HG03457 (cell line): ENCODE results near the gene CFAP299.
"Not testable (repeated sequence)": the region's sequence is repeated elsewhere in the genome, so short reads cannot be mapped to it uniquely, and the experiment has no call there.

Experiments used
- ATAC-seq: cut with Tn5 transposase; IDR thresholded peaks from one replicate; pipeline ENCODE4 v1.9.1; 2021; ENCODE audit warnings: moderate number of reproducible peaks; ENCODE audit not compliant: unreplicated experiment

Gene CFAP299

GRCh38 chr4:80324171-80324570 is 11.4 kb upstream of the CFAP299 start:
- no peak for ATAC-seq

- no peak for ATAC-seq
These were observed 3.8 kb upstream of the CFAP299 start for GRCh38 chr4:80331693-80332092.

GRCh38 chr4:80333121-80333520 is 2.4 kb upstream of the CFAP299 start:
- ATAC-seq = no peak

- ATAC-seq = no peak
These were observed 962 bp upstream of the CFAP299 start for GRCh38 chr4:80334568-80334967.

- no peak for ATAC-seq
These were observed 340 bp upstream of the CFAP299 start for GRCh38 chr4:80335226-80335553.

- ATAC-seq = no peak
These were observed 1.1 kb downstream of the CFAP299 start for GRCh38 chr4:80336582-80336981.

- no peak for ATAC-seq
These were observed 4.5 kb downstream of the CFAP299 start for GRCh38 chr4:80340036-80340435.

- not testable (repeated sequence) for ATAC-seq
These were observed 7.2 kb downstream of the CFAP299 start for GRCh38 chr4:80342684-80343083.

- ATAC-seq = no peak
These were observed 8.4 kb downstream of the CFAP299 start for GRCh38 chr4:80343887-80344286.

GRCh38 chr4:80360084-80360483 is 24.6 kb downstream of the CFAP299 start:
- ATAC-seq = no peak

- ATAC-seq = no peak
These were observed 25.4 kb downstream of the CFAP299 start for GRCh38 chr4:80360900-80361299.

GRCh38 chr4:80361329-80361900 is 25.9 kb downstream of the CFAP299 start:
- ATAC-seq = no peak

GRCh38 chr4:80362578-80363181 is 27.1 kb downstream of the CFAP299 start:
- ATAC-seq = no peak

GRCh38 chr4:80365928-80366327 is 30.4 kb downstream of the CFAP299 start:
- ATAC-seq = no peak

- no peak for ATAC-seq
These were observed 32.2 kb downstream of the CFAP299 start for GRCh38 chr4:80367737-80368136.

GRCh38 chr4:80370635-80371034 is 35.1 kb downstream of the CFAP299 start:
- no peak for ATAC-seq

- ATAC-seq = no peak
These were observed 35.5 kb downstream of the CFAP299 start for GRCh38 chr4:80371046-80371445.

- ATAC-seq = no peak
These were observed 38.6 kb downstream of the CFAP299 start for GRCh38 chr4:80374180-80374579.

- ATAC-seq = no peak
These were observed 46.7 kb downstream of the CFAP299 start for GRCh38 chr4:80382090-80382832.

- ATAC-seq = no peak
These were observed 50.1 kb downstream of the CFAP299 start for GRCh38 chr4:80385397-80386280.

- no peak for ATAC-seq
These were observed 50.9 kb downstream of the CFAP299 start for GRCh38 chr4:80386281-80386886.
